Measurements from ENCODE around the gene ETV5.

ETV5 gene

DNA sequence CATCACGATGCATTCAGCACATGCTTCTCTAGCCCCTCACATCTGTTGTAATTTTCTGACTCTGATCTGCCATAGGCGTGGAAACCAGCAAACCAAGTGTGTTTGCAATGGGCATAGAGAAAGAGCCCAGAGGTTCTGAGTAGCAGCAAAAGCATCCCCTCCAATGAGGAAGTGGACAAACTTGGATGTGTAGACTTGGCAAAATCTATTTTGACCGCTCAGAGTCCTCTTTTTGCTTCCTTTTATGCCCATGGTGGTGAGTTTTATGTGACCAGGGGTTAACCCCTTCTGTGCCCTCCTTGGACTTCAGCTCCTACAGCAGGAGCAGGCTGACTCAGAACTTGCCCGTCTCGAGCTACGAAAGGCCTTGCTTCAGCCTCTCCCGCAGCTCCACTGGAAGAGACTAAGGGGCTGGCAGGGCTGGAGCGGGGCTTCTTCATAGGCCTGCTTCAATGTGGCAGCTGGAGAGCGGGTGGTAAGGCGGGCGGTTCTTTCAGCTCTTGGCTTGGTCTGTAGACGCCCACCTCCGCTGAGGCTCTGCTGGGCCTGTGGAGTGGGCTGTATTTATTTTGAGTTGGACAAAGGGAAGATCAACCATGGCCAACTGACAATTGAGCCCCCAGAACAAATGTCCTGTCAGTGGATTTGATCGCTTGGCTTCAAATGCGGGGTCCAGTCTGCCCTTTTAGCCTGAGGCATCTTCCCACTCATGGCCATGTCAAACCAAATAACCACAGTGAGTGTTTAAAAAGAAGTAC lies 6.5 kb upstream of the ETV5 start:
- TF ChIP-seq, protein P1, sequence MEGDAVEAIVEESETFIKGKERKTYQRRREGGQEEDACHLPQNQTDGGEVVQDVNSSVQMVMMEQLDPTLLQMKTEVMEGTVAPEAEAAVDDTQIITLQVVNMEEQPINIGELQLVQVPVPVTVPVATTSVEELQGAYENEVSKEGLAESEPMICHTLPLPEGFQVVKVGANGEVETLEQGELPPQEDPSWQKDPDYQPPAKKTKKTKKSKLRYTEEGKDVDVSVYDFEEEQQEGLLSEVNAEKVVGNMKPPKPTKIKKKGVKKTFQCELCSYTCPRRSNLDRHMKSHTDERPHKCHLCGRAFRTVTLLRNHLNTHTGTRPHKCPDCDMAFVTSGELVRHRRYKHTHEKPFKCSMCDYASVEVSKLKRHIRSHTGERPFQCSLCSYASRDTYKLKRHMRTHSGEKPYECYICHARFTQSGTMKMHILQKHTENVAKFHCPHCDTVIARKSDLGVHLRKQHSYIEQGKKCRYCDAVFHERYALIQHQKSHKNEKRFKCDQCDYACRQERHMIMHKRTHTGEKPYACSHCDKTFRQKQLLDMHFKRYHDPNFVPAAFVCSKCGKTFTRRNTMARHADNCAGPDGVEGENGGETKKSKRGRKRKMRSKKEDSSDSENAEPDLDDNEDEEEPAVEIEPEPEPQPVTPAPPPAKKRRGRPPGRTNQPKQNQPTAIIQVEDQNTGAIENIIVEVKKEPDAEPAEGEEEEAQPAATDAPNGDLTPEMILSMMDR (conservative IDR thresholded peaks at IDR 0.05; ENCODE audit: low read depth, low read length) = no peak

DNA sequence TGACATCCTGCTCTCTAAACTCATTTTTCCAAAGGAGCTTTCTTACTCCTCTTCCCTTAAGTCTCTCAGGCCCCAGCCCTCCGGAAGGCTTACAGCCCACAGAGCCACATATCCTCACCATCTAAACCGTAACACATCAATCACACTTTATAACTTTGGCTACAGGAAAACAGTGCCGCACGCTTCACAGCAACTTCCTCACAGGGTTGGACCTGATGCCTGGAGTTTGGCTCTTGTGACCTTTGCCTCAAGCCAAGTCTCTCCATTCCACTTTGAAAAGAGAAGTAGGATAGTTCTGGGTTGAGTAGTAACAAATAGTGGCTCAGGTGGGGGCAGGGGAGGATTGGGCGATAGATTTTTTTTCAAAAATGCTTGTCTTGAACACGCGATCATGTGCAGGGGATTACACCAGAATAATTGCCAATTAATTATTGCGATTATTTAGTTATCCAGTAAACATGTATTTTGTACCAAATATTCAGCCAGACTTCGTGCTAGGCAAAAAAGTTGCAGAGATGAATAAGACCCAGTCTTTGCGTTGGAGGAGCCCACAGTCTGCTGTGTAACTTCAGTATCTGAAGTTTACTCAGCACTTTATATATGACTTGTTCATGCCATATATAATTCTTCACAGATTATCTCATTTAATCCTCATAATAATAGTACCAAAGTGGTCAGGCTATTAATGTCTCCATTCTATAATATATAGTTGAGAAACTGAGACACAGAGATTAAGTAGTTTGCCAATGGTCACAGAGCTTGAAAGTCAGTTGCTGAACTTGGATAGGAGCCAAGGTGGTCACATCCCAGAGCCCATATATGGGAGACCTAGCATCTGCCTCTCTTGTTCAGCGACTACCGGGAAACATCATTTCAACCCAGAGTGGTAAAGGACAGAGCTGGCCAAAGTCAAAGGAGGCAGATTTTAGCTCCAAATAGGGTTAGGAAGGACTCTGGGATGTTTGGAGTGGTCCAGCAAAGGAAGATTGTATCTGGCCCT lies 2.4 kb upstream of the ETV5 start:
- TF ChIP-seq, protein P1 (conservative IDR thresholded peaks at IDR 0.05; ENCODE audit: low read depth, low read length) = no peak
- H3K4me3 ChIP-seq (ENCODE audit: low read length) = no peak overlapping the region

More for the DNA sequence above, 6.5 kb upstream of the ETV5 start:
- H3K4me3 ChIP-seq (ENCODE audit: low read length) = no peak overlapping the region
- no peak for DNase-seq (ENCODE audit: low read depth)

DNA sequence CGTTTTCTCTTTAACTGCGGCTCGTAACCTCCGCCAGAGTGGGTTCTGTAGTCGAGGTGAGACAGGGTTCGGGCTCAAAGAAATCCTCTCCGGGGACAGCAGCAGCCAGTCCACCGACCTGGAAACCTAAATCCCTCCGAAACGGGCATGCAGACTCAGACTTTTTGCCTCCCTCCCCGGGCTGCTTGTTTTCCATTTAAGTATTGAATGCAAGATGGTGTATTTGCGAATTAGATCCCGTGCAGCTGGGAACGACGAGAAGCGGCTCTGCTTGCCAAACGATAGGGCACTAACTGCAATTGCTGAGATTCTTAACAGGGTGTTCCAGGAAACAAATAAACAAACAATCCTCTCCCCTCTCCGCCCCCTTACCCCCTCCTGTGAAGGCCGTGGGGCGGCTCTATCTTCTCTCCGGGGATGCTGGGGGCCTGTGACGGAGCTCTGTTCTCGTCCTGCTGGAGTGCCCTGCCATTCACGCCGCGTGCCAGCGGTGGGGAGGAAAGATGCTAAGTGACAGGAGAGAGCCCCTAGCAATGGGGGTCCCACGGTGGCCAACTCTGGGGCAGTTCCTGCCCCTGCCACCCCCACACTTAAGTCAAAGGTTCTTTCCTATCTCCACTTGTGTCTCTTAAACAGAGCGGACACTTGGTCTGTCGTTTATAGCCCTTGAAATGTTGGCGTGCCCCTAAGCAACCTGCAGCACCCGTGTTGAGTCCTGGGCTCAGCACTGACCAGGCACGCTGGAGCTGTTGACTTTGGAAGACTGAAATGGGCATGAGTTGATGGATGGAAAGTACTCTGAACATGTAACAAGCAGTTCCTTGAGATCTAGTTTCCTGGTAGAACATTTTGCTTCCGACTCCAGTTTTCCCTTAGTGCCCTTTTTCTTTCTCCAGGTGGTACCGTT lies 1.3 kb upstream of the ETV5 start:
- TF ChIP-seq, protein P1 (conservative IDR thresholded peaks at IDR 0.05; ENCODE audit: low read depth, low read length) = no peak
- DNase-seq (ENCODE audit: low read depth) = no peak
- peak overlapping the region; percentile 71 for H3K4me3 ChIP-seq (ENCODE audit: low read length)

More for the DNA sequence above, 2.4 kb upstream of the ETV5 start:
- DNase-seq (ENCODE audit: low read depth) = no peak

DNA sequence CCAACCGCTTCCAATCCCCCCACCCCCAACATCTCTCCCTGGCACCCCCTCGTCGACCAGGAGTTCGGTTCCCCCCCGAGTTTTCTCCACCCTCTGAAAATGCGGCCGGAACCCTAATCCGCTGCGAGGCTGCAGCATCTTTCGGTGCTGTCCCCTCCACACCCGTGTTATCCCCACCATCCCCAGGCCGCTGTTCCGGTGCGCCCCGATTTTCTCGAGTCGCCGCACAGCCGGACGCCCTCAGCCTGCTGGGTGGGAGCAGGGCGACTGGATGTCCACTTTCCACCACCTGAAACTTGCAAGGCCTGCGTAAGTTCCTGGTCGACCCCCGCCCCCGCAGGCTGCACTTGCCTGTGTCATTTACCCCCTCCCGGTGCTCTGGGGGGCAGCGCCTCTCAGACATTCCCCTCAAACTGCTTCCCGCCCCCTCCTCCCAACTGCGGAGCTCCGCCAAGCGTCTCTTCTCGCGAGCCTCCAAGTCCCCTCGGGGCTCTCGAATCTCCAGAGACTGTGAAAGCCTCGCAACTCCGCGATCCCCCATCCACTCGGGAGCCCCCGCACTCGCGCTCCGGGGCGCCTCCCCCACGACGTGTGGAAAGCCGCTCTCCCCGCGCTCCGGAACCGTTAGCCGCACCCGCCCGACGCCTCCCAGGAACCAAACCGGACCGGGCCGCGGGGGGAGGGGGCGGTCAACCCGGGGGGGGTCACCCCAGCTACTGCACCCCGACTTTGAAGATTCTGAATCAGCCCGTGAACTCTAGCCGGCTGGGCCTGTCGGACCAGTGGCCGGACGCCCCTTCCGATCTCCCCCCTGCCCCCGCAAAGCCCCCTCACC lies 566 bp downstream of the ETV5 start:
- DNase-seq (ENCODE audit: low read depth) = no peak

DNA sequence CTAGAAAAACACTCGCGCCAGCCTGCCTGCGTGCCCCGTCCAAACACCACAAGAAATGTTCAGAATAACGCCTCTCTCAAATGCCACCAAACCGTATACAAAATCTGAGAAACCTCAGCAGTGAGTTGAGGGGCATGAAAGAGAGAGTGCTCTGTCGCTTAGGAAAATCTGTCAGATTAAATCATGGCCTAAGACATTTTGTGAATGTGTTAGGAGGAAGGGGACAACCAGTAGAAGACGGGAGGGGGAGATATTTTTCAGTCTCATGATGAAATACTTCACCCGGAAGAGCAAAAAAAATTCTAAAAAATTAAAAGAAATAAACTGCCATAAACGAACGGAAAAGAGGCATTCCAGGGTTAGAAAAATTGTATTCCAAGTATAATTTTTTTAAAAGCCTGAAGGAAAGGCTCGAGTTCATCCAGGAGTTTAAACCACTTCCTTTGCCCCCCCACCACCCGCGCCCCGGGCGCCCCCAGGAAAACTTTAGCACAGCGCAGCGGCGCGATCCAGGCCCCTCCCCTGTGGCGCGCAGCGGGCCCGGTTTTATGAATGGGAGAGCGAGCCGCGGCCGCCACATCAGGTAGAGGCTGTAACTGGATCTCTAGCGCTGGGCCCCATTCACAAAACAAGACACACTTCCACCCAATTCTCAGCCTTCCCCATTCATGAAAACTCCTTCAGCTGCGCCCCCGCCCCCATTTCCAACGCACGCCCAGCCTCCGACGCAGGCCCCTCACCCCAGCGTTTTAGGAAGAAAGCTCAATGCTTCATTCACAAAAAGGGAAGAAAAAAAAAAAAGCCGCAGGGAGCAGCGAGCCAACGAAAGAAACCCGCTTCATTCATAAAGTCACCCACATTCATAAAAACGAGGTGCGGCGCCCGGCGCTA lies 1.4 kb downstream of the ETV5 start:
- TF ChIP-seq, protein P1 (conservative IDR thresholded peaks at IDR 0.05; ENCODE audit: low read depth, low read length) = no peak
- DNase-seq (ENCODE audit: low read depth) = no peak
- peak overlapping the region; percentile 88 for H3K4me3 ChIP-seq (ENCODE audit: low read length)

More for the DNA sequence above, 566 bp downstream of the ETV5 start:
- peak overlapping the region; percentile 88 for H3K4me3 ChIP-seq (ENCODE audit: low read length)
- TF ChIP-seq, protein P1 (conservative IDR thresholded peaks at IDR 0.05; ENCODE audit: low read depth, low read length) = no peak

Measured in retinal pigment epithelial cell (primary cell).